ENCODE results near the gene LCLAT1.

The LCLAT1 gene

DNA sequence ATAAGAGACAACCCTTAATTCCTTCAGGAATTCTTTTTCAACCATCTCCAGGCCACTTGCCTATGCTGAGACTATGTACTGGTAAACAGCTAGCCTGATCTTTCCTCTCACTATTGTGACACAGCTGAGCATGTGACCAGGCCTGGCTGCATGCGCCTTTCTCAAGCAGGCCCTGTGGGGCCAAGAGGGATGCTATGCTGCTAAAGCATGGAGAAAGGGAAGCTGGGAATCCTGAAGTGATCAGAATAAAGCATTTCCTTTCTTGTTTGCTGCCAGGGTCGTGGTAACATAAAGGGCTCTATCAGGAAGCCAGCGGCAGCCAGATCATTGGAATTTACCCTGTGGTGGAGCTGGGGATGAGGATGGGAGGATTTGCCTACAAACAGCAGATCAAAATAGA is 29.8 kb upstream of the LCLAT1 start:
- TF ChIP-seq SPI1 (IDR thresholded peaks at IDR 0.05; ENCODE audit: borderline replicate concordance, low read depth), result no peak
- TF ChIP-seq, protein P1, sequence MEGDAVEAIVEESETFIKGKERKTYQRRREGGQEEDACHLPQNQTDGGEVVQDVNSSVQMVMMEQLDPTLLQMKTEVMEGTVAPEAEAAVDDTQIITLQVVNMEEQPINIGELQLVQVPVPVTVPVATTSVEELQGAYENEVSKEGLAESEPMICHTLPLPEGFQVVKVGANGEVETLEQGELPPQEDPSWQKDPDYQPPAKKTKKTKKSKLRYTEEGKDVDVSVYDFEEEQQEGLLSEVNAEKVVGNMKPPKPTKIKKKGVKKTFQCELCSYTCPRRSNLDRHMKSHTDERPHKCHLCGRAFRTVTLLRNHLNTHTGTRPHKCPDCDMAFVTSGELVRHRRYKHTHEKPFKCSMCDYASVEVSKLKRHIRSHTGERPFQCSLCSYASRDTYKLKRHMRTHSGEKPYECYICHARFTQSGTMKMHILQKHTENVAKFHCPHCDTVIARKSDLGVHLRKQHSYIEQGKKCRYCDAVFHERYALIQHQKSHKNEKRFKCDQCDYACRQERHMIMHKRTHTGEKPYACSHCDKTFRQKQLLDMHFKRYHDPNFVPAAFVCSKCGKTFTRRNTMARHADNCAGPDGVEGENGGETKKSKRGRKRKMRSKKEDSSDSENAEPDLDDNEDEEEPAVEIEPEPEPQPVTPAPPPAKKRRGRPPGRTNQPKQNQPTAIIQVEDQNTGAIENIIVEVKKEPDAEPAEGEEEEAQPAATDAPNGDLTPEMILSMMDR (IDR thresholded peaks at IDR 0.05; ENCODE audit: insufficient read depth, low read length), result no peak
- no peak for TF ChIP-seq POLR2AphosphoS5 (IDR thresholded peaks at IDR 0.05; ENCODE audit: low read depth)
- no peak for TF ChIP-seq GABPA (IDR thresholded peaks at IDR 0.05; ENCODE audit: low read depth)
- TF ChIP-seq, protein P2, sequence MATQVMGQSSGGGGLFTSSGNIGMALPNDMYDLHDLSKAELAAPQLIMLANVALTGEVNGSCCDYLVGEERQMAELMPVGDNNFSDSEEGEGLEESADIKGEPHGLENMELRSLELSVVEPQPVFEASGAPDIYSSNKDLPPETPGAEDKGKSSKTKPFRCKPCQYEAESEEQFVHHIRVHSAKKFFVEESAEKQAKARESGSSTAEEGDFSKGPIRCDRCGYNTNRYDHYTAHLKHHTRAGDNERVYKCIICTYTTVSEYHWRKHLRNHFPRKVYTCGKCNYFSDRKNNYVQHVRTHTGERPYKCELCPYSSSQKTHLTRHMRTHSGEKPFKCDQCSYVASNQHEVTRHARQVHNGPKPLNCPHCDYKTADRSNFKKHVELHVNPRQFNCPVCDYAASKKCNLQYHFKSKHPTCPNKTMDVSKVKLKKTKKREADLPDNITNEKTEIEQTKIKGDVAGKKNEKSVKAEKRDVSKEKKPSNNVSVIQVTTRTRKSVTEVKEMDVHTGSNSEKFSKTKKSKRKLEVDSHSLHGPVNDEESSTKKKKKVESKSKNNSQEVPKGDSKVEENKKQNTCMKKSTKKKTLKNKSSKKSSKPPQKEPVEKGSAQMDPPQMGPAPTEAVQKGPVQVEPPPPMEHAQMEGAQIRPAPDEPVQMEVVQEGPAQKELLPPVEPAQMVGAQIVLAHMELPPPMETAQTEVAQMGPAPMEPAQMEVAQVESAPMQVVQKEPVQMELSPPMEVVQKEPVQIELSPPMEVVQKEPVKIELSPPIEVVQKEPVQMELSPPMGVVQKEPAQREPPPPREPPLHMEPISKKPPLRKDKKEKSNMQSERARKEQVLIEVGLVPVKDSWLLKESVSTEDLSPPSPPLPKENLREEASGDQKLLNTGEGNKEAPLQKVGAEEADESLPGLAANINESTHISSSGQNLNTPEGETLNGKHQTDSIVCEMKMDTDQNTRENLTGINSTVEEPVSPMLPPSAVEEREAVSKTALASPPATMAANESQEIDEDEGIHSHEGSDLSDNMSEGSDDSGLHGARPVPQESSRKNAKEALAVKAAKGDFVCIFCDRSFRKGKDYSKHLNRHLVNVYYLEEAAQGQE (IDR thresholded peaks at IDR 0.05; ENCODE audit: insufficient replicate concordance, low read depth), result no peak
- peak; percentile 23 to 33 for DNase-seq (ENCODE audit: low read depth in 1 of 2, low spot score in 1 of 2)
- Histone ChIP-seq H3K27ac (replicated peaks) (no peak overlapping the region), H3K27me3 (ENCODE audit: insufficient read depth, poor library complexity, severe bottlenecking) (no peaks in the 10 kb centered on the region), H3K4me3 (replicated peaks; ENCODE audit: insufficient read depth, low read length) (no peak overlapping the region)

DNA sequence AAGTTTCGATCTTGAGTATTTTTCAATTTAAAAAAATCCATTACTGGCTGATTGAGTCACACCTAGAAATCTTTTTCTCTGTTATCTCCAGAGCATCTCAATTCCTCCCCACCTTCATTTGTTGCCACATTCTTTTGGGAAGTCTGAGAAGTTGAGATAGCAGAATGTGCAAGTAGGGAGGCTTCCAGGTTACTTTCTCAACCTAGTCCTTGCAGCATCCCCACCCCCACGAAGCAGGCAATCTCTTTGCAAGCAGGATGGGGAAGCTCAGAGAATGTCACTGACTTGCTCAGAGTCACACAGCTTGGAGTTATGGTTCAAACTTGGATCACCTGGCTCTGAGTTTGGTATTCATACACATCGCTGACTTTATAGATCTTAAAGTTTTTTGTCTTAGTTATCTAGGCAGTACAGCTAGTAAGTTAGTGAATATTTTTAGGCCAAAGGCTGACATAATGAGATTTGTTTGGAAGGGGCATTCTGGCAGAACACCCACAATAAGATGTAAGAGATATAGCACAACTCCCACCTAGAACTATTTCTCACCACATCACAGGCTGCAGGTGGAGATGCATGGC is 25.9 kb upstream of the LCLAT1 start:
- no peaks in the 10 kb centered on the region for H3K27me3 ChIP-seq (ENCODE audit: insufficient read depth, poor library complexity, severe bottlenecking)
- TF ChIP-seq GABPA (IDR thresholded peaks at IDR 0.05; ENCODE audit: low read depth) (no peak), POLR2AphosphoS5 (IDR thresholded peaks at IDR 0.05; ENCODE audit: low read depth) (no peak), SPI1 (IDR thresholded peaks at IDR 0.05; ENCODE audit: borderline replicate concordance, low read depth) (no peak)
- TF ChIP-seq, protein P1 (IDR thresholded peaks at IDR 0.05; ENCODE audit: insufficient read depth, low read length), result no peak
- TF ChIP-seq, protein P2 (IDR thresholded peaks at IDR 0.05; ENCODE audit: insufficient replicate concordance, low read depth), result no peak
- no peak overlapping the region for H3K27ac ChIP-seq (replicated peaks)
- no peak overlapping the region for H3K4me3 ChIP-seq (replicated peaks; ENCODE audit: insufficient read depth, low read length)
- no peak for DNase-seq (ENCODE audit: low read depth in 1 of 2, low spot score in 1 of 2)

DNA sequence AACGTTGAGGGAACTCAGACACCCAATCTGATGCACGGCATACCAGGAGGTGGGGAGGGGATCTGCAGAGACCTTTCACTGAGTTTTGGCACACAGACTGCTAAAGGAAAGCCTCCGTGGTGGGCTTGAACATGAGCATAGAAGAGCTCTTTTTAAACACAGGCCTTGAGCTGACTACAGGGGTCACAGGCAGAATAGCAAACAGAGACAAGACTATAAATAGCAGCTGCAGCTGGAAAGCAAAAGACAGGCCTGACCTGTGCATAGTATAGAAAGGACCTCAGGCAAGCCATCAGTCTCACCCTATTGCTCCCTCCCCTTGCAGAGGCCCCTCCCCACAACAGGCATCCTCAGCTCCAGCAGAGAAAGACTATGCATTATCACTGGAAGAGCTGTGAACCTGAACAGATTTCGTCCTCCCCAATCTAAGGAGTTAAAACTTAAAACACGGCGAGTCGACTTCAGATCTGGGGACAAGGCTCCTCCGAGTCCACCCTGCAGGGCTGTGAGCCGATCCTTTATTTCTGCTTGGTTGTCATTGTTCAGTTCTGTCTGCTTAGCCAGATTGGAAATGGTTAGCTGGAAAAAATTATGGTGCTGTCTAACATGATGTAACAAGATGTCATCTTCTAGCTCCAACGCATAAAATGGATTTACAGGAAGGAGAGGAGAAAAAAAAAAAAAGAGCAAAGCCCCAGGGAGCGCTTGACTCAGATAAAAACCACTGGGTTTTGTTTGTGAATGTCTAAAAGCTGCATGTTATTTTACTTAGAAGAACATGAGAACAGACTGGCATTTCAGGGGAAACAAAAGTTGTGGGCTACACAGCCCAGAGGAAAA is 25.2 kb upstream of the LCLAT1 start:
- no peak for TF ChIP-seq SPI1 (IDR thresholded peaks at IDR 0.05; ENCODE audit: borderline replicate concordance, low read depth)
- TF ChIP-seq GABPA (IDR thresholded peaks at IDR 0.05; ENCODE audit: low read depth), result no peak
- TF ChIP-seq POLR2AphosphoS5 (IDR thresholded peaks at IDR 0.05; ENCODE audit: low read depth), result no peak
- TF ChIP-seq, protein P1 (IDR thresholded peaks at IDR 0.05; ENCODE audit: insufficient read depth, low read length), result no peak
- TF ChIP-seq, protein P2 (IDR thresholded peaks at IDR 0.05; ENCODE audit: insufficient replicate concordance, low read depth), result no peak
- H3K27me3 ChIP-seq (ENCODE audit: insufficient read depth, poor library complexity, severe bottlenecking), result no peaks in the 10 kb centered on the region
- no peak overlapping the region for H3K27ac ChIP-seq (replicated peaks)
- DNase-seq (ENCODE audit: low read depth in 1 of 2, low spot score in 1 of 2), result no peak
- H3K4me3 ChIP-seq (replicated peaks; ENCODE audit: insufficient read depth, low read length), result no peak overlapping the region

All from HL-60 (cell line).